HS-5 (cell line): ENCODE data around the gene FUT7.
"Not testable (repeated sequence)": the region's sequence is repeated elsewhere in the genome, so short reads cannot be mapped to it uniquely, and the experiment has no call there.

Source experiments
- DNase-seq: peaks from one replicate; pipeline ENCODE4 v3.0.0-alpha.2; 2012; ENCODE audit warnings: low read depth

The FUT7 gene

GRCh38 chr9:137049544-137050449 lies 17.9 kb upstream of the FUT7 start:
- no peak for DNase-seq

- DNase-seq = no peak
These were observed 17.0 kb upstream of the FUT7 start for GRCh38 chr9:137048655-137049543.

- DNase-seq = no peak
These were observed 14.3 kb upstream of the FUT7 start, which contains the start of gene NPDC1 for GRCh38 chr9:137046088-137046787. Gene NPDC1 (minus strand): TSS chr9:137046177. CDS start chr9:137045989, 188 bp downstream.

- no peak for DNase-seq
These were observed 13.6 kb upstream of the FUT7 start for GRCh38 chr9:137045294-137046087.

GRCh38 chr9:137044502-137045177 lies 12.8 kb upstream of the FUT7 start:
- DNase-seq = no peak

- no peak for DNase-seq
These were observed 12.1 kb upstream of the FUT7 start for GRCh38 chr9:137044037-137044436.

- no peak for DNase-seq
These were observed 11.2 kb upstream of the FUT7 start for GRCh38 chr9:137042751-137043727.

- DNase-seq = no peak
These were observed 9.2 kb upstream of the FUT7 start for GRCh38 chr9:137041124-137041523.

GRCh38 chr9:137040568-137040967 lies 8.7 kb upstream of the FUT7 start:
- DNase-seq = no peak

- no peak for DNase-seq
These were observed 7.9 kb upstream of the FUT7 start for GRCh38 chr9:137039611-137040366.

- no peak for DNase-seq
These were observed 7.0 kb upstream of the FUT7 start for GRCh38 chr9:137038916-137039315.

GRCh38 chr9:137037483-137037882 lies 5.6 kb upstream of the FUT7 start:
- DNase-seq = no peak

- no peak for DNase-seq
These were observed 5.1 kb upstream of the FUT7 start for GRCh38 chr9:137037035-137037434.

GRCh38 chr9:137035937-137036336 lies 4.0 kb upstream of the FUT7 start:
- no peak for DNase-seq

- no peak for DNase-seq
These were observed 3.6 kb upstream of the FUT7 start for GRCh38 chr9:137035507-137035834.

- DNase-seq = no peak
These were observed 3.0 kb upstream of the FUT7 start for GRCh38 chr9:137034709-137035506.

GRCh38 chr9:137034039-137034708 lies 2.3 kb upstream of the FUT7 start:
- no peak for DNase-seq

- DNase-seq = not testable (repeated sequence)
These were observed 1.6 kb upstream of the FUT7 start for GRCh38 chr9:137033481-137033880.
